Thoracic aorta (tissue), 2 donors: ENCODE data around the gene MPL. TPM values are rescaled to one million over a fixed set of nuclear protein-coding genes. Genes with fewer than 3 reads are reported as not detected.

ENCODE experiments used
- ATAC-seq: fragments of 150-250 bp; one replicate; pipeline ENCODE4 v1.8.0; 2017; ENCODE audit warnings: low read depth; ENCODE audit not compliant: insufficient number of reproducible peaks, low FRiP score
- DNase-seq: peaks from one replicate; pipeline ENCODE4 v3.0.0-alpha.2; 2020; ENCODE audit warnings: low spot score
- H3K27ac ChIP-seq, 2 donors: fragments of 200-600 bp; sonication (generic); 1 replicate in 1 of 2; 2 replicates in 1 of 2; pipeline ENCODE4 v1.5.1; 2016; ENCODE audit warnings: mild to moderate bottlenecking in 2 of 2, moderate library complexity in 2 of 2
- H3K27me3 ChIP-seq: fragments of 200-600 bp; sonication (generic); replicated peaks from 2 replicates; pipeline ENCODE4 v1.6.0; 2016; ENCODE audit warnings: mild to moderate bottlenecking; ENCODE audit not compliant: insufficient read depth
- H3K36me3 ChIP-seq: fragments of 200-600 bp; sonication (generic); one replicate; pipeline ENCODE4 v1.5.1; 2016
- H3K4me1 ChIP-seq, 2 donors: fragments of 200-600 bp; sonication (generic); 1 replicate in 1 of 2; 2 replicates in 1 of 2; pipeline versions ENCODE4 v1.5.1 to v1.6.0; 2016; ENCODE audit warnings: low read depth in 2 of 2, mild to moderate bottlenecking in 1 of 2; ENCODE audit not compliant: control insufficient read depth in 1 of 2
- H3K4me3 ChIP-seq: fragments of 200-600 bp; sonication (generic); 2 replicates; pipeline ENCODE4 v1.5.1; 2016; ENCODE audit warnings: mild to moderate bottlenecking
- H3K9me3 ChIP-seq: fragments of 200-600 bp; sonication (generic); 2 replicates; pipeline ENCODE4 v1.5.1; 2016
- total RNA-seq, 2 donors: library from RNA; depleted of rRNA; stranded (reverse); fragments of >200 nt; gene quantifications; one replicate each; pipeline versions ENCODE4 v1.1.0 to v1.2.3, GENCODE V29; 2016
- TF ChIP-seq, protein P1 (sequence below): fragments of 200-600 bp; sonication (generic); IDR thresholded peaks from one replicate; pipeline ENCODE4 v1.5.1; 2019; ENCODE audit warnings: antibody characterized with exemption

The MPL gene
- total RNA-seq, 2 donors from 2014 or later, result not detected

DNA sequence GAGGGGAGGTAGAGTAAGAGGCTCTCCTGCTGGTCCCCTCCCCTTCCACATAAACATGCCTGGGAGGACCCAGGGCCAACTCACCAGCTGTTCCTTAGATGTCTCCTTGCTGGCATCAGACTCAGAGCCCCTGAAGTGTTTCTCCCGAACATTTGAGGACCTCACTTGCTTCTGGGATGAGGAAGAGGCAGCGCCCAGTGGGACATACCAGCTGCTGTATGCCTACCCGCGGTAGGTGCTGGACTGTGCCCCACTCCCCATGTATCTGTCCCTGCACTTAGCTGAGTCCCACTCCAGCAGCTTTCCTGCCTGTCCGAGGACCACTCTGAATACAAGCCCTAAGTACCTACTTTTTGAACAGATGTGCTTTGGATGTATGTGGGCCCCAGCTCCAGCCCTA lies 383 bp downstream of the MPL start:
- TF ChIP-seq, protein P1, sequence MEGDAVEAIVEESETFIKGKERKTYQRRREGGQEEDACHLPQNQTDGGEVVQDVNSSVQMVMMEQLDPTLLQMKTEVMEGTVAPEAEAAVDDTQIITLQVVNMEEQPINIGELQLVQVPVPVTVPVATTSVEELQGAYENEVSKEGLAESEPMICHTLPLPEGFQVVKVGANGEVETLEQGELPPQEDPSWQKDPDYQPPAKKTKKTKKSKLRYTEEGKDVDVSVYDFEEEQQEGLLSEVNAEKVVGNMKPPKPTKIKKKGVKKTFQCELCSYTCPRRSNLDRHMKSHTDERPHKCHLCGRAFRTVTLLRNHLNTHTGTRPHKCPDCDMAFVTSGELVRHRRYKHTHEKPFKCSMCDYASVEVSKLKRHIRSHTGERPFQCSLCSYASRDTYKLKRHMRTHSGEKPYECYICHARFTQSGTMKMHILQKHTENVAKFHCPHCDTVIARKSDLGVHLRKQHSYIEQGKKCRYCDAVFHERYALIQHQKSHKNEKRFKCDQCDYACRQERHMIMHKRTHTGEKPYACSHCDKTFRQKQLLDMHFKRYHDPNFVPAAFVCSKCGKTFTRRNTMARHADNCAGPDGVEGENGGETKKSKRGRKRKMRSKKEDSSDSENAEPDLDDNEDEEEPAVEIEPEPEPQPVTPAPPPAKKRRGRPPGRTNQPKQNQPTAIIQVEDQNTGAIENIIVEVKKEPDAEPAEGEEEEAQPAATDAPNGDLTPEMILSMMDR, result no peak
- Histone ChIP-seq H3K9me3 (no peaks in the 10 kb centered on the region), H3K4me3 (no peak overlapping the region), H3K4me1 (no peaks in the 10 kb centered on the region), H3K27ac (no peak overlapping the region), H3K27me3 (no peaks in the 10 kb centered on the region), H3K36me3 (no peaks in the 10 kb centered on the region)
- no peak for DNase-seq
- ATAC-seq, result no peak

DNA sequence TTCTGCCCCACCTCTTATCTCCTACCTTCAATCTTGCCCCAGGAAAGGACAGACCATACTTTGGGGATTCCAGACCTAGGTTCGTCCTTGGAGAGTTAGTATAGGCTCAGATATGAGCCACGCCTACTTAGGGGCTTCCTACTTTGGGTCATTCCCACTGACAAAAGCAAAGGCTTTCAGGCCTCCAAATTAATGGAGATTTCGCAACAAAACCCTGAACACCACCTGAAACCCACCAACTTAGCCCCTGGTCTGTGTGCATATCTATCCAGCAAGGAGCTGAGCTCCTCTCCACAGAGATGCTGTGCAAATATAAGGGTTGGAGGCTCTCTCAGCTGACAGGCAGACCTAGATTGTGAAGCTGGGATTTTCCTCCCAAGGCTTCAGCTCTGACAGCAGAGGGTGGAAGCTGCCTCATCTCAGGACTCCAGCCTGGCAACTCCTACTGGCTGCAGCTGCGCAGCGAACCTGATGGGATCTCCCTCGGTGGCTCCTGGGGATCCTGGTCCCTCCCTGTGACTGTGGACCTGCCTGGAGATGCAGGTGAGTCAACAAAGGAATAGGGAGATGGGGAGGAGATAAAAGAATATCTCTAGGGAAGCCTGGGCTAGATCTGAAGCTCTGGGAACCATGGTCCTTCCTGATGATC lies 2.1 kb downstream of the MPL start:
- Histone ChIP-seq H3K27me3 (no peaks in the 10 kb centered on the region), H3K4me3 (no peak overlapping the region), H3K36me3 (no peaks in the 10 kb centered on the region), H3K27ac (no peak overlapping the region), H3K4me1 (peaks cover 0 to 6% of the 10 kb centered on the region in 2 donors), H3K9me3 (no peaks in the 10 kb centered on the region)
- ATAC-seq (no peak), DNase-seq (no peak)
- TF ChIP-seq, protein P1, result no peak

DNA sequence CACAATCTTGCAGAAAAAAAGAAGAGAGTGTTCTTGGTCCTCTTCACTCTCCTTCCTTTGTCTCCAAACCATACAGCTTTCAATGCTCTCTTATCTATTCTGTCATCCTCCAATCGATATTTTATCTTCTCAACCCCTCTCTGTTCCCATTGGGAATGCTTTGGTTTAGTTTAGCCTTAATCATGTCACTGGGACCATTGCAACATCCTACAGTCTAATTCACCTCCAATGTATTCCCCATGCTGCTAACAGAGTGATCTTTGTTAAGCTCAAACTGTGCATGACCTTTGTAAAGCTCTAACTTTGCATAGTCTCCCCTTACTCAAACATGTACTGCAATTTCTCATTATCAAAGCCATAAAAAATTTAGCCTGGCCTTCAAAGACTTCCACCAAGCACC lies 2.9 kb downstream of the MPL start:
- no peaks in the 10 kb centered on the region for H3K9me3 ChIP-seq
- DNase-seq, result no peak
- ATAC-seq, result no peak
- no peak overlapping the region for H3K4me3 ChIP-seq
- no peaks in the 10 kb centered on the region for H3K36me3 ChIP-seq
- H3K4me1 ChIP-seq, result peaks cover 0 to 6% of the 10 kb centered on the region in 2 donors
- H3K27ac ChIP-seq, result no peak overlapping the region
- no peaks in the 10 kb centered on the region for H3K27me3 ChIP-seq
- TF ChIP-seq, protein P1, result no peak

DNA sequence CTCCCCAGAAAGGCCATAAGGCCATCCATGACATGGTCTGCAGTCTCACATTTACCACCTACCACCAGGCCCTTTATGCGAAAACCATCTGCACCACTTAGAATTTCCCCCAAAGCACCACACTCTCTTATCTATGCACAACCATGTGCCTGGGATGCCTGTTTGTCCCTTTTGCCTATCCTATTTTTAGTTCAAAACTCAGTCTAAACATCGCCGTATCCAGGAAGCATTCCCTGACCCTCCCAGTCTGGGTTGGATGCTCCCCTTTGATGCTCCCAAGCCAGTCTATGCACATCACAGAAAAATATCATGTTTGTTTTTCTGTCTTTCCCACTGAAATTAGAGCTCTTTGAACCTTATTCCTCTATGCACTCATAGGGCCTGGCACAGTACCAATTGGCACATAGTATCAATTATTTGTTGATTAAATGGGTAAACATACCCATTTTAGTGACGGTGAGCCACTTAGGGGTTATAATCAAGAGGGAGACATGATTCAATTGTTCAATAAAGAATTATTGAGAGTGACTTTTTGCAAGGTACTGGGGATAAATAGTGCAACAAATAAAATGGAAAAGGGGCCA lies 6.7 kb downstream of the MPL start:
- TF ChIP-seq, protein P1, result no peak
- no peak for DNase-seq
- Histone ChIP-seq H3K27me3 (no peaks in the 10 kb centered on the region), H3K4me3 (no peak overlapping the region), H3K27ac (no peak overlapping the region), H3K4me1 (peaks cover 0 to 13% of the 10 kb centered on the region in 2 donors), H3K36me3 (no peaks in the 10 kb centered on the region), H3K9me3 (no peaks in the 10 kb centered on the region)
- no peak for ATAC-seq

DNA sequence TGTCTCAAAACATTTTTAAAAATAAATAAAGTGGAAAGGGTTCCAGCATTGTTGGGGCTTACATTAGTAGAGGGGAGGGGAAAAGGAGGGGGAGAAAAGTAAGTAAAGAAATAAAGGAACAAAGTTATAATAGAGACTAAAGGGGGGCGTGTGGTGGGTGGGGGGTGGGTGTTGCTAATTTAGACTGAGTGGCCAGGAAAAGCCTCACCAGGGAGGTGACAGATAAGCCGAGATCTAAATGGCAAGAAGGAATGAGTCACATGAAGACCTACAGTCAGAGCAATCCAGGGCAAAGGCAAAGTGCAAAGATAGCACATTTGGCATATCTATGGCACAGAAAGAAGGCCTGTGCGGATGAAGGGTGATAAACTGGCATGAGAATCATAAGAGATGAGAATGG lies 7.5 kb downstream of the MPL start:
- H3K36me3 ChIP-seq, result no peaks in the 10 kb centered on the region
- peaks cover 0 to 20% of the 10 kb centered on the region in 2 donors for H3K4me1 ChIP-seq
- no peak overlapping the region for H3K4me3 ChIP-seq
- H3K27ac ChIP-seq, result no peak overlapping the region
- no peak for ATAC-seq
- H3K9me3 ChIP-seq, result no peaks in the 10 kb centered on the region
- TF ChIP-seq, protein P1, result no peak
- no peak for DNase-seq
- H3K27me3 ChIP-seq, result no peaks in the 10 kb centered on the region
